GM18511 (cell line): ENCODE data around the gene DMAP1.

Experiments used
- ATAC-seq: cut with Tn5 transposase; IDR thresholded peaks from one replicate; pipeline ENCODE4 v1.9.1; 2021; ENCODE audit warnings: mild to moderate bottlenecking, moderate library complexity; ENCODE audit not compliant: unreplicated experiment

DMAP1 gene

DNA sequence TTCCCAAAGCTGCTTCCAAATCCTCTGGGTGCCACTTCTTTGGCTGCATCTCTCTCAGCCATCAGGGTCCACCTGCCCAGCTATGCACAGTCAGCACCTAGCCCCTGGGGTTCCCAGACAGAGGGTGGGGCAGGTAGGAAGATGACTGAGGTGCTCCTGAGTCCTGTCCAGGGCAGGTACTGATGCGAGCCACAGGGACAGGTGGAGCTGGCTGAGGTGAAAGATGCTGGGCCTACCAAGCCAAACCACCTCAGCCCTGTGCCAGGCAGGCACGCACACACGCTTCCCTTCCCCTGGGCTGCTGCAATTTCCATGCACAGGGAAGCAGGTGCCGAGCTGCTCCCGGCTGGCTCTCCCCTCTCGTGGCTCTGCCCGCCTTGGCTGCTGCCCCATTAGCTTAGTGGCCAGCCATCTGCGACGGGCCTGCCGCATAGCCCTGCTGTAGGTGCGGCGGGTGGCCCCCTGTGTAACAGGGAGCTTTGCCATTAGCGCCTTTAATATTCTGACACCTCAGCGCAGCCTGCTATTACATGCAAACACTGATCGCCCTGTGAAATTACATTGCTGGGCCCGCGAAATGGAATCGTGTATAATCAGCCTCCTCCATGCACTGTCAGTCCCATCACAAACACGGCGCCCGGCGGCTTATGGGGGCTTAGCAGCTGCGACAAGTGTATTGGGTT is 38.9 kb downstream of the DMAP1 start:
- no peak for ATAC-seq

- ATAC-seq = no peak
Measured at GRCh38 chr1:44254392-44254910, 41.2 kb downstream of the DMAP1 start.

- ATAC-seq = no peak
Measured at GRCh38 chr1:44256762-44257554, 43.7 kb downstream of the DMAP1 start.

- no peak for ATAC-seq
Measured at GRCh38 chr1:44259090-44259489, 45.8 kb downstream of the DMAP1 start.

- no peak for ATAC-seq
Measured at GRCh38 chr1:44260792-44261170, 47.5 kb downstream of the DMAP1 start.

DNA sequence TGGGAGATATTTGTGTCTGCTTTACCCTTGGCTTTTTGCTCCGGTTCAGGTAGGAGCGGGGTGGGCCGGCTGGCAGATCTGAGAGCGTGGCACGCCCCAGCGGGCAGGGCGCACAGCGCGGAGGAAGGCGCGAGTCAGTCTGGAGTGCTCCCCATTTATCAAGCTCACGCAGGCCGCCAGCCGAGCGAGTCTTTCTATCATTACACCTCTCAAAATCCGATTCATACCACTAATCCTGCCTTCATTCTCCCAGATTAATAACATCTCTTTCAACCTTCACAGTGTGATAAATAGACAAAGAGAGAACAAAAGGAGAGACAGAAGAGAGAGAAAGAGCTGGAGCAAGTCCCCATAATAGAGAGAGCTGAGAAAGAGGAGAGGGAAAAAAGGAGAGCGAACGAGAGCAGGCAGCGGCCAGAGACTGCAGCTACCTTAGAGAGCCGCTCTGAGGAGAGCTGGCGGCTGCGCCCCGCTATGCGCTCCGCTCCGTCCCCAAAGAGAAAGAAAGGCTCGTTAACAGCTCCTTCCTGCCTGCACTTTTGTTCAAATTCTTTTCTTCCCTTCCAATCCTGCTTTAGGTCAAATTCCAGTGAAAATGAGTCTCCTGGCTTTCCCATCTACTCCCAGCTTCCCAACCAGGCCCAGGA is 48.0 kb downstream of the DMAP1 start:
- ATAC-seq = no peak

GRCh38 chr1:44261962-44262361 is 48.7 kb downstream of the DMAP1 start:
- no peak for ATAC-seq

- no peak for ATAC-seq
Measured at GRCh38 chr1:44262414-44262813, 49.1 kb downstream of the DMAP1 start.

GRCh38 chr1:44262816-44263567 is 49.7 kb downstream of the DMAP1 start:
- no peak for ATAC-seq

DNA sequence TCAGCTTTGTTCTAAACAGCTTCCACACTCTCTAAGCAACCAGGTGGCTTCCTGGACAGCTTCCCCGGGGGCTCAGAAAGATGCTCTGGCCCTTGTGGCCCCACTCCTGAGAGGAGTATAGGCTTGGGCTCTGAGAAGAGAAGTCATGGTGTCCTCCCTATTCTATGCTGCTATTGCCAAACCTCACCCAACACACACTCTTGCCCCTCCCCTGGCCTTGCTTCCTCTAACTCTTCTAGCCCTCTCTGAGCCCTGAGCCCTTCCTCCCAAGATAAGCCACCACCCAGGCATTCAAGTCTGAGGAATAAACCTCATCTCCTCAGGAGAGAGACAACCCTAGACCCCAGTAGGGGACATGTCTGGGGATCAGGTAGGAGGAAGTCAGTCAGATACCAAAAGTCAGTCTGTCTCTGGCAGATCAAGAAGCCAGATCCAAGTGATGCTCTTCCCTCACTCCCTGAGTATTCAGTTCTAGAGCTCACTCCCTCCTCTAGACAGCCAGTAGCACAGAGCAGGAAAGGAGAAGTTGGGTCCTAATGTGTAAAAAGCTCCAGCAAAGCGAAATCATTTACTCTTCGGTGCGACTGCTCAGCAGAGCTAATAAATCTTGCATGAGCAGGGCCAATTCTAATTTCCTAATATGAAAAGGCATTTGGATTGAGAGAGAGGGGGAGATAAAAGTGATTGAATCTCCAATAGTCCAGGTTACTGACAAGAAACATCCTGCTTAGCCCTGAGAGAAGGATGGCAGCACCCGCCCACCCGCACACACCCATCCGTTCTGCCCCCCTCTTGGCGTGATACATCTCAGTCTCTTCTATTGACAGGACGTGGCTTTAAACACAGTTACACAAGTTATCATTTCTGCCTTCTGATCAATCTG is 50.5 kb downstream of the DMAP1 start:
- no peak for ATAC-seq

GRCh38 chr1:44264451-44264771 is 51.1 kb downstream of the DMAP1 start:
- ATAC-seq = no peak

DNA sequence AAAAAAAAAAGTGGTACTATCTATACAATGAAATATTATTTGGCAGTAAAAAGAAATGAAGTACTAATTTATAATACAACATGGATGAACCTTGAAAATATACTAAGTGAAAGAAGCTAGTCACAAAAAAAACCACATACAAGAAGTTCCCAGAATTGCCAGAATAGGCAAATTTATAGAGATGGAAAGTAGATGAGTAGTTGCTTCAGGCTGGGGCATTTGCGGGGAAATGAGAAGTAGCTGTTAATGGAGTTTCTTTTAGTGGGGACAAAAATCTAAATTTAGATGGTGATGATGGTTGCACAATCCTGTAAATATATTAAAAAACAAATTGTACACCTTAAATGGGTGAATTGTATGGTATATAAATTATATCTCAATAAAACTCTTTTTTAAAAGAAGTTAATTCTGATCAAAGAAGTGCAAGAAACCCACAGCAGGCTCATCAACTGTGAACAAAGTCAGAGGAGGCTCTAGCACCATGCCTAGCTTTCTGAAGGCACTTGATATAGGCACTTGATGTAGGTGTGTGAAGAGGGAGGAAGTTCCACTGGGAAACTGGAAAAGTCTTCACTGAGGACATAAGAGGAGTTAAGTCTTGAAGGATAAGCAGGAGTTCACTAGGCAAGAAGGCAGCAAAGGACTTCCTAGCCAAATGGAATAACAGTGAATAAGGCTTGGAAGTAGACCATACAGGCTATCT is 52.5 kb downstream of the DMAP1 start:
- ATAC-seq = no peak

GRCh38 chr1:44266400-44267344 is 53.4 kb downstream of the DMAP1 start:
- ATAC-seq = no peak

- ATAC-seq = no peak
Measured at GRCh38 chr1:44267438-44267837, 54.2 kb downstream of the DMAP1 start.

- no peak for ATAC-seq
Measured at GRCh38 chr1:44268054-44268453, 54.8 kb downstream of the DMAP1 start.
